OCI-LY1 (cell line): ENCODE measurements around the gene LMBR1L.

ENCODE experiments used
- H2AFZ ChIP-seq: fragments of 200-600 bp; sonication (generic), shearing (Covaris generic); 2 replicates; pipeline ENCODE4 v1.6.0; 2014; ENCODE audit warnings: antibody characterized with exemption, mild to moderate bottlenecking, low read length
- H3F3A ChIP-seq: fragments of 200-600 bp; sonication (generic), shearing (Covaris generic); 2 replicates; pipeline ENCODE4 v1.6.0; 2014; ENCODE audit warnings: mild to moderate bottlenecking, antibody characterized with exemption, low read length, moderate library complexity; ENCODE audit not compliant: insufficient read depth
- H3K27ac ChIP-seq: fragments of 200-600 bp; sonication (generic); 2 replicates; pipeline ENCODE4 v1.5.1; 2014; ENCODE audit warnings: low read length, mixed run types, mild to moderate bottlenecking, low read depth; ENCODE audit not compliant: poor library complexity, severe bottlenecking
- H3K27me3 ChIP-seq: fragments of 200-600 bp; sonication (generic); 2 replicates; pipeline ENCODE4 v1.6.0; 2014; ENCODE audit warnings: antibody characterized with exemption, mild to moderate bottlenecking, low read length, moderate library complexity; ENCODE audit not compliant: insufficient read depth
- H3K36me3 ChIP-seq: fragments of 200-600 bp; sonication (generic); 2 replicates; pipeline ENCODE4 v1.6.1; 2014; ENCODE audit warnings: mild to moderate bottlenecking, antibody characterized with exemption, low read length, moderate library complexity, mixed read lengths; ENCODE audit not compliant: insufficient read depth
- H3K4me1 ChIP-seq: fragments of 200-600 bp; sonication (generic); 2 replicates; pipeline ENCODE4 v1.5.1; 2014; ENCODE audit warnings: mild to moderate bottlenecking, low read length, moderate library complexity; ENCODE audit not compliant: insufficient read depth, severe bottlenecking
- H3K4me2 ChIP-seq: fragments of 200-600 bp; sonication (generic), shearing (Covaris generic); 2 replicates; pipeline ENCODE4 v1.6.1; 2014; ENCODE audit warnings: low read length
- H3K4me3 ChIP-seq: fragments of 200-600 bp; sonication (generic); 2 replicates; pipeline ENCODE4 v1.5.1; 2014; ENCODE audit warnings: low read length, low read depth, mild to moderate bottlenecking, mixed read lengths; ENCODE audit not compliant: poor library complexity, severe bottlenecking
- H3K79me2 ChIP-seq: fragments of 200-600 bp; shearing (Covaris generic); 2 replicates; pipeline ENCODE4 v1.6.1; 2016; ENCODE audit warnings: mixed run types, low read length, mixed read lengths; ENCODE audit not compliant: insufficient read depth
- H3K9ac ChIP-seq: fragments of 200-600 bp; sonication (generic), shearing (Covaris generic); 2 replicates; pipeline ENCODE4 v1.6.1; 2014; ENCODE audit warnings: mild to moderate bottlenecking, low read length, mixed read lengths
- H3K9me2 ChIP-seq: fragments of 200-600 bp; sonication (generic), shearing (Covaris generic); 2 replicates; pipeline ENCODE4 v1.6.1; 2014; ENCODE audit warnings: low read depth, mild to moderate bottlenecking, low read length, mixed read lengths
- H3K9me3 ChIP-seq: fragments of 200-600 bp; shearing (Covaris generic); 2 replicates; pipeline ENCODE4 v1.6.1; 2014; ENCODE audit warnings: low read length, mixed read lengths
- H4K20me1 ChIP-seq: fragments of 200-600 bp; sonication (generic), shearing (Covaris generic); 2 replicates; pipeline ENCODE4 v1.6.0; 2016; ENCODE audit warnings: mild to moderate bottlenecking, low read length; ENCODE audit not compliant: insufficient read depth
- CTCF ChIP-seq: fragments of 200-600 bp; sonication (generic), shearing (Covaris generic); IDR thresholded peaks from 2 replicates; pipeline ENCODE4 v1.5.1; 2017; ENCODE audit warnings: mild to moderate bottlenecking, antibody characterized with exemption, low read length, moderate library complexity, mixed read lengths
- EZH2 ChIP-seq: fragments of 200-600 bp; sonication (generic), shearing (Covaris generic); IDR thresholded peaks from 2 replicates; pipeline ENCODE4 v1.8.0; 2017; ENCODE audit warnings: borderline replicate concordance, mixed run types, mild to moderate bottlenecking, antibody characterized with exemption, low read length, moderate library complexity, mixed read lengths

The LMBR1L gene

GRCh38 chr12:49126852-49127763 is 16.5 kb upstream of the LMBR1L start:
- Histone ChIP-seq H3F3A (peaks cover 22% of the 10 kb centered on the region), H3K9me2 (no peaks in the 10 kb centered on the region), H3K4me1 (peaks cover 14% of the 10 kb centered on the region), H3K4me3 (no peak overlapping the region), H4K20me1 (no peaks in the 10 kb centered on the region), H3K9ac (no peak overlapping the region), H3K27ac (no peak overlapping the region), H3K36me3 (peaks cover 44% of the 10 kb centered on the region), H2AFZ (no peak overlapping the region), H3K27me3 (no peaks in the 10 kb centered on the region), H3K9me3 (no peaks in the 10 kb centered on the region), H3K79me2 (peaks cover 4% of the 10 kb centered on the region; the same call in 1 of the 2 replicates), H3K4me2 (no peak overlapping the region)
- TF ChIP-seq CTCF, result no peak
- TF ChIP-seq EZH2, result no peak

- H3K4me2 ChIP-seq, result no peak overlapping the region
- H3K9me3 ChIP-seq, result no peaks in the 10 kb centered on the region
- no peak overlapping the region for H3K9ac ChIP-seq
- H4K20me1 ChIP-seq, result no peaks in the 10 kb centered on the region
- no peaks in the 10 kb centered on the region for H3K36me3 ChIP-seq
- no peaks in the 10 kb centered on the region for H3K27me3 ChIP-seq
- TF ChIP-seq CTCF, result peak; percentile 20; the same call in 1 of the 2 replicates
- no peak for TF ChIP-seq EZH2
- H3K79me2 ChIP-seq, result no peaks in the 10 kb centered on the region
- H3K9me2 ChIP-seq, result no peaks in the 10 kb centered on the region
- H2AFZ ChIP-seq, result no peak overlapping the region
- H3K27ac ChIP-seq, result no peak overlapping the region
- no peak overlapping the region for H3K4me3 ChIP-seq
- H3F3A ChIP-seq, result peaks cover 6% of the 10 kb centered on the region
- no peaks in the 10 kb centered on the region for H3K4me1 ChIP-seq
These were observed 10.5 kb upstream of the LMBR1L start for GRCh38 chr12:49121047-49121696.

GRCh38 chr12:49111206-49111605 is 559 bp upstream of the LMBR1L start:
- Histone ChIP-seq H3K9me3 (no peaks in the 10 kb centered on the region), H3K79me2 (no peaks in the 10 kb centered on the region), H4K20me1 (no peaks in the 10 kb centered on the region), H3K4me1 (peaks cover 19% of the 10 kb centered on the region), H3K4me2 (peak overlapping the region; percentile 80), H3F3A (no peaks in the 10 kb centered on the region), H3K36me3 (no peaks in the 10 kb centered on the region), H3K9ac (peak overlapping the region; percentile 61), H3K27me3 (no peaks in the 10 kb centered on the region), H3K9me2 (no peaks in the 10 kb centered on the region), H3K4me3 (peak overlapping the region; percentile 92), H2AFZ (peak overlapping the region; percentile 81), H3K27ac (no peak overlapping the region)
- no peak for TF ChIP-seq CTCF
- TF ChIP-seq EZH2, result no peak
